Anterior cingulate cortex (tissue), 58 donors: ENCODE results near the gene FBXL4.
"Not testable (repeated sequence)": the region's sequence is repeated elsewhere in the genome, so short reads cannot be mapped to it uniquely, and the experiment has no call there.

Experiments used
- DNase-seq, 58 donors: peaks; one replicate each; lab custom pipeline; 2025; lab: John Stamatoyannopoulos, UW

Gene FBXL4

GRCh38 chr6:98946266-98946878 lies 1.4 kb downstream of the FBXL4 start:
- DNase-seq: no peak

GRCh38 chr6:98945311-98946115 lies 2.2 kb downstream of the FBXL4 start:
- no peak for DNase-seq

- peak in 1 of 58 donors; percentile 9 for DNase-seq
Measured at GRCh38 chr6:98944598-98945081, 3.1 kb downstream of the FBXL4 start.

GRCh38 chr6:98944168-98944567 lies 3.6 kb downstream of the FBXL4 start:
- DNase-seq: no peak

GRCh38 chr6:98942263-98942803 lies 5.4 kb downstream of the FBXL4 start:
- DNase-seq: no peak

- DNase-seq: no peak
Measured at GRCh38 chr6:98941319-98941718, 6.4 kb downstream of the FBXL4 start.

- no peak for DNase-seq
Measured at GRCh38 chr6:98937351-98937750, 10.4 kb downstream of the FBXL4 start.

- DNase-seq: no peak
Measured at GRCh38 chr6:98932381-98932780, 15.4 kb downstream of the FBXL4 start.

- DNase-seq: peak in 1 of 58 donors; percentile 27
Measured at GRCh38 chr6:98931696-98932095, 16.1 kb downstream of the FBXL4 start.

- no peak for DNase-seq
Measured at GRCh38 chr6:98929498-98930060, 18.2 kb downstream of the FBXL4 start.

- no peak for DNase-seq
Measured at GRCh38 chr6:98928688-98929087, 19.1 kb downstream of the FBXL4 start.

- DNase-seq: peak in 1 of 58 donors; percentile 5
Measured at GRCh38 chr6:98927534-98927933, 20.2 kb downstream of the FBXL4 start.

GRCh38 chr6:98925831-98926230 lies 21.9 kb downstream of the FBXL4 start:
- no peak for DNase-seq

- DNase-seq: no peak
Measured at GRCh38 chr6:98924647-98925046, 23.1 kb downstream of the FBXL4 start.

- DNase-seq: no peak
Measured at GRCh38 chr6:98920904-98921431, 26.8 kb downstream of the FBXL4 start.

GRCh38 chr6:98910946-98911345 lies 36.8 kb downstream of the FBXL4 start:
- not testable (repeated sequence) for DNase-seq

GRCh38 chr6:98909236-98909635 lies 38.5 kb downstream of the FBXL4 start:
- DNase-seq: no peak

- DNase-seq: not testable (repeated sequence)
Measured at GRCh38 chr6:98906342-98906741, 41.4 kb downstream of the FBXL4 start.

GRCh38 chr6:98905759-98906158 lies 42.0 kb downstream of the FBXL4 start:
- DNase-seq: no peak

GRCh38 chr6:98904096-98904495 lies 43.6 kb downstream of the FBXL4 start:
- DNase-seq: no peak

GRCh38 chr6:98900706-98901105 lies 47.0 kb downstream of the FBXL4 start:
- DNase-seq: no peak
